Fibroblast of the conjunctiva (primary cell): ENCODE data around the gene MIX23.
A peak's percentile ranks its signal among the peaks of the same experiment; 100 is the strongest.

Experiments
- DNase-seq: peaks from one replicate; pipeline ENCODE4 v3.0.0-alpha.2; 2010; ENCODE audit warnings: low read depth

MIX23 gene

DNA sequence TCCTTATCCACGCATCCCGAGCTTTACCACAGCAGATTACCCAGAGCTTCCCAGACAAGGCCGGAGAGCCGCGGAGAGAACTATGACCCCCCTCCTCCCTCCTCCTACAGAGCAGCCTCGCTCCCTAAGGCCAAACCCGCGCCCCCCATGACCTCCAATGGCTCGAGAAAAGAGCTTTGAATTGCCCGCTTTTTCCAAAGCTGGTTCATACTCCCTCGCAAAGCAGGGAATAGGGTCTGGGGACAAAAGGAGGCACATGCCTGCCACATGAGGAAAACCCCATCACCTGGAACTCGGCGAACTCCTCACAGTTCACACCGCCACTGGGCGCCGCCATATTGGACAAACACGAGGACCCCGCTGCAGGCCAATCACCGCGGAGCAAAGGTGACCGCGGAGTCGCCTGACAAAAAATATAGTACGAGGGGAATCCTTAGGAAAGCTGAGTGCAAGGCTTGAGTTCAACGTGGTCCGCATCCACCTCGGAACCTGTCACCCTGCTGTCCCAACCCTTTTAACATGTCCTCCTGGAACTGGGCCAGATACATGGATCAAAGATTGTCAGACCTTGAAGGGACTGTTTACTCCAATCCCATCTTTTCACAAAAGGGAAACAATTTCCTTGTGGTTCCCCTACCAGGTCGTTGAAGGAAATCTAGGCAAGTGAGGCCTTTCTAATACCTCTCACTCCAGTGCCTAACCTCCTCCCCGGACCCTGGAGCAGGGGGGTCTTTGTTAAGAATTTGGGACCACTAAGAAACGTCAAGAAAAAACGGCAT lies at the start of gene MIX23:
Gene MIX23, minus strand, starts transcription at position 344 of the 779 bp plus-strand sequence. Its CDS starts 7 bp downstream, at position 337.
- DNase-seq, result peak; percentile 55

- no peak for DNase-seq
Observed at GRCh38 chr3:122430371-122430770, 47.3 kb upstream of the MIX23 start.

DNA sequence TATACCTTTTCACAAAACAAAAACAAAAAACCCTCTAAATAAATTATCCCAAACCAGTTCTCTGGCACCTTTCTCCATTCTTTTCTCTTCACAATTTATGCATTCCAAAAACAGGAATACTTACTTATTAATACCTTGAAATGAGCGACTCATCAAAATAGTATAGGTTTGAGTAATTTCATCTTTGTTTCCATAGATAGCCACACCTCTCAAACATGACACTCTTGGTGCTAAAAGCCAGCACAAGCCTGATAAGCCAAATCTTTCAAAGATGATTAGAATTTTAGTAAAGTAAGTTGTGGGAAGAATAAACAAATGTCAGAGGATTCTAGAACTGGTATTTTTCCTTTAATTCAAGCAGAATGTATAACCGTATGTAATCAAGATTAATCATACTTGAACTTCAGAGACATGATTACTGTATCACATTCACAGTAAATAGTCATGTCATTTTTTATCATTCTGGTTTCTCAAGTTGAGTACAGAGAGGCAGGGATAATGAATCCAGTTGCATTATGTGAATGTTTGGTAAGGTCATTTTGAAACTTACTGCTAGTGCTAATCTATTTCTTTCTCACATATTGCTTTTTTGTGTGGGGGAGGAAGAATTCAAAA lies 44.9 kb upstream of the MIX23 start:
- no peak for DNase-seq

- no peak for DNase-seq
Observed at GRCh38 chr3:122421836-122422235, 38.8 kb upstream of the MIX23 start.

DNA sequence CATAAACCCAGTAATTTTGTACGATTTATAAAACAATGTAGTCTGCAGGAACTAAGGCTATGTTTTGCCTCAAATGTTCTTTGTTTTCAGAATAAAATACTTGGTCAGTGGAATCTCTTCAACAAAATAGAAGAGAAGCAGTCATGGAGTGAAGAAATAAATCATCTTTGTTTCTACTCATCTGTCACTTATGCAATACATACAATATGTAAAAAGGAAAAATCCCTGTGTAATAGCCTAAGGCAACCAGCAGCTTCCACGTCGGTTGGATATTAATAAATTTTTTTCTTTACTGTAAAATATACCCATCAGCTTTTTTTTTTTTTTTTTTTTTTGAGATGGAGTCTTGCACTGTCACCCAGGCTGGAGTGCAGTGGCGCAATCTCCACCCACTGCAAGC lies 38.1 kb upstream of the MIX23 start:
- no peak for DNase-seq

GRCh38 chr3:122416966-122417365 lies 33.9 kb upstream of the MIX23 start:
- no peak for DNase-seq

DNA sequence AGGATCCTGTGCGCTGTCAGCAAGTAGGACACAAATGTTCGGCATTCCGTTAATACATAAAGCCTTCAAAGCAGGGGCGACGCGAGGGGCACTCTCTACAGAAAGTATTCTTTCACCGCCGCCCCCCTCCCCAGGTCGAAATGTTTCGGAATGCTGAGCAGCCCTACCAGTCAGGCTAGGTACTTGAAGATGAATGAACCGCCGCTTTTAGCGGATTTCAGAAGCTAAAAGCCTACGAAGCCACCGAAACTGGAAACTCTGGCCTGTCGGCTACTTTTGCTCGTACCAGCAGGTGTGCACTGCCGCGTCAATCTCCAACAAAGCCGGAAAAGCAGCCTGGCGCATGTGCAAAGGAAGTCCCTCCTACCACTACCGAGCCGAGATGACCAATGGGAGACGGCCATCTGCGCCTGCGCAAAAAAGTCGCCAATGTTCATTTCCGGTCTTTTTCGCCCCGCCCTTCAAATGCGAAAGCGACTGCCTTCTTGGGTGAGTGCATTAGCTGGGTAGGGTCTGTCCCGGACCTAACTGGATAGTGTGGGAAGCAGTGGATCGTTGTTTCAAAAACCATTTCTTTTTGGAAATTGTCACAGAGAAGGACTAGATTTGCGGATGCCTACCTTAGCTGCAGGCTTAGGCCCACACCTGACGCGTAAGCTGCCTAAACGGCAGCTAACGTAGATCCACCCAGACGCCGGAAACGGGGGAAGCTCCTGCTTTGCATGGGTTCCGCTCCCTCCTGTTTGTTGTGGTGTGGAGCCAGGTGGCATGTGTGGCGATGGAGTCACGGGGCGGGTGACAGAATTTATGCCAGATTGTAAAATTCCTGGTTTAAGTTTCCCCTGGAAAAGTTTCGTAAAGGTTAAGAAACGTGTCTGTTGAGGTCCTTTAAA lies 33.0 kb upstream of the MIX23 start, which contains the start of gene WDR5B:
Gene WDR5B, minus strand, starts transcription at position 301 of the 893 bp plus-strand sequence. CDS start 534 bp downstream, outside the sequence.
- DNase-seq, result peak; percentile 95

GRCh38 chr3:122415104-122415744 lies 32.2 kb upstream of the MIX23 start:
- peak; percentile 8 for DNase-seq

DNA sequence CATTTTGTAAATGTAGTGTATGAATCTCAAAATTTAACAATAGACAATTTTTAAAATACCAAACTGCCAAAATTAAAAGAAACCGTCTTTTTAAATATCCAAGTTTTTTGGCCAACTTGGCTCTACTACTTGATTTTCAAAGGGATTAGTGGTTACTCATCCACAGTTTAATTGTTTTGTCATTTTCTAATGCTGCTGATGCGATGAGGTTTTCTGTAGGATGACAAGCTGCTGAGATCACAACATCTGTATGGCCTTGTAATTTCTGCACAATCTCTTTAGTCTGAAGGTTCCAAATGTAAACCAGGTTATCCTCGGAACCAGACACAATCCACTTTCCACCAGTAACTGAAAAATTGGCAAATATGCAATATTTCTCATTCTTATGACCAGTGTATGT lies 31.4 kb upstream of the MIX23 start:
- DNase-seq, result no peak

DNA sequence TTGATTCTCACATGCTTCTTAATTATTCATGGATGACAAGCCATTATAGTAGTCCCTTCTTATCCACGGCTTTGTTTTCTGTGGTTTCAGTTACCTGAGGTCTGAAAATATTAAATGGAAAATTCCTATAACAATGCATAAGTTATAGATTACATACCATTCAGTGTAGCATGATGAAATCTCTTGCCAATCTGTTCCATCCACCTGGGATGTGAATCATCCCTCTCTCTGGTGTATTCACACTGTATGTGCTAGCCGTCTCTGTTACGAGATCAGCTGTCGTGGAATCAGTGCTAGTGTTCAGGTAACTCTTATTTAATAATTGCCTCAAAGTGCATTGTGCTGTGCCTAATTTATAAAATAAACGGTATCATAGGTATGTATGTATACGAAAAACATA lies 27.6 kb upstream of the MIX23 start:
- no peak for DNase-seq

GRCh38 chr3:122410111-122410510 lies 27.1 kb upstream of the MIX23 start:
- no peak for DNase-seq

DNA sequence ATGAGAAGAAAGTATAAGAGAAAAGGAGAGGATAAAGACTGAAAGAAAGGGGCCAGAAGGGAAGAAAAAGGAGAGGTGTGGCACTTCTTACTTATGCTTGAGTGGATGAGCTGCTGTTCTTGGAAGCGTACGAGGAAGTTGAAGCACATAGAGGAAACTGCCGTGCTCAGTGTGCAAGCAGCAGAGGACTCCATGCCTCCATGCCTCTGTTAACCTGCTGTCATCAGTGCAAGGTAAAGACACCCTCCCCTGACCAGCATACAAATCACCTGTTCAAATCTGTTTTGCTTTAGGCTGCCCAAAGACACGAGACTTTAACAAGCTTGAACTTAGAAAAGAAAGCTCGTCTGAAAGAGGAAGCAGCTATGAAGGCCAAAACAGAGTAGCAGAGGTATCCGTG lies 26.4 kb upstream of the MIX23 start:
- DNase-seq, result no peak

DNA sequence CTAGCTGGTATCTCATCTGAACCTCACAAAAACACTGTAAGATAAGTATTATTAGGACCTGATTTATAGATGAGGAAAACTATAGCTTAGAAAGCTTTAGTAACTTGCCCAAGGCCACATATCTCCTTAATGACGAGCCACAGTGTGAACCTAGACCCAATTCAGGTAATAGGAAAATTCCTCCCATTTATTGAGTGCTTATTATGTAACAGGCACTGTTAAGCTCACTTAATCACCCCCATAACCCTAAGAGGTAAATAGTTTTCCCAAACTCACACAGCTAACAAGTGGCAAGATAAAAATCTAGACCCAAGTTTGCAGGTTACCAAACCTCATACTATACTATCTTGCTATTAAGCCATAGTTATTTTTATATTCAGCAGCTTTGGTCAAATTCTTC lies 24.9 kb upstream of the MIX23 start:
- no peak for DNase-seq

- no peak for DNase-seq
Observed at GRCh38 chr3:122406198-122406597, 23.2 kb upstream of the MIX23 start.

- DNase-seq, result no peak
Observed at GRCh38 chr3:122405015-122405414, 22.0 kb upstream of the MIX23 start.

DNA sequence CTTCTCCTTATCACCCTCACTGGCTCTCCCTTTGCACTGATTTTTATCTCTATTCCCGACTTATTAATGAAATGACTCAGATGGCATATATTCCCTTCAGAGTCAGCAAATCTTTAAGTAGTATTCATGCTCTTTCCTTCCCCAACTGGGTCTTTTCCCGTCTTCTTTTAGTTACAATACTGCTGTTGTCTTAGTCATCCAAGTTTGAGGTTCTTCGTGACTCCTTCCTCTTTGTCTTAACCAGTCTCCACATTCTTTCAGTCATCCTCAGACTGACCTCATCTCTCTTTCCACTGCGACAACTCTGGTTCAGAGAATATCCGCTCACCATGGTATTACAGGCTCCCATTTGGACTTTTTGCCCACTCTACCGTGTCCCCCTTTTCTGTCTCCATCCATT lies 20.5 kb upstream of the MIX23 start:
- no peak for DNase-seq

- no peak for DNase-seq
Observed at GRCh38 chr3:122398920-122399319, 15.9 kb upstream of the MIX23 start.

- no peak for DNase-seq
Observed at GRCh38 chr3:122397201-122397600, 14.2 kb upstream of the MIX23 start.

- DNase-seq, result no peak
Observed at GRCh38 chr3:122396511-122396910, 13.5 kb upstream of the MIX23 start.

- DNase-seq, result no peak
Observed at GRCh38 chr3:122395582-122395981, 12.6 kb upstream of the MIX23 start.

GRCh38 chr3:122394173-122394572 lies 11.1 kb upstream of the MIX23 start:
- no peak for DNase-seq
